Bronchial epithelial cell (primary cell): ENCODE measurements around the gene NUP107. TPM values are rescaled to one million over a fixed set of nuclear protein-coding genes. Genes with fewer than 3 reads are reported as not detected.
A peak's percentile ranks its signal among the peaks of the same experiment; 100 is the strongest.
"Not testable (repeated sequence)": the region's sequence is repeated elsewhere in the genome, so short reads cannot be mapped to it uniquely, and the experiment has no call there.

Source experiments
- DNase-seq: peaks from one replicate; pipeline ENCODE4 v3.0.0-alpha.2; 2010; ENCODE audit warnings: low read depth
- FAIRE-seq: peaks from 2 replicates; lab custom pipeline; 2011; peaks lifted over from hg19 to GRCh38; lab: Jason Lieb, UNC
- H3K27me3 ChIP-seq: 2 replicates; pipeline ENCODE4 v1.5.1; 2011; ENCODE audit warnings: low read length; ENCODE audit not compliant: control insufficient read depth, insufficient read depth
- H3K36me3 ChIP-seq: 2 replicates; pipeline ENCODE4 v1.5.1; 2011; ENCODE audit warnings: low read length; ENCODE audit not compliant: control insufficient read depth, insufficient read depth
- H3K4me3 ChIP-seq: 2 replicates; pipeline ENCODE4 v1.5.1; 2011; ENCODE audit warnings: mild to moderate bottlenecking, low read depth, low read length, control low read depth
- CTCF ChIP-seq: IDR thresholded peaks from 2 replicates; pipeline ENCODE4 v1.5.1; 2011; ENCODE audit warnings: mild to moderate bottlenecking, moderate library complexity, low read length, control low read depth, inconsistent platforms; ENCODE audit not compliant: insufficient read depth, severe bottlenecking
- total RNA-seq: library from RNA; depleted of rRNA; stranded (reverse); fragments of >200 nt; gene quantifications from 2 replicates; pipeline ENCODE4 v1.2.1, GENCODE V29; 2014

Gene NUP107
- total RNA-seq, 1 donor from 2014 or later = 28.7 TPM

GRCh38 chr12:68671179-68671578, 15.6 kb upstream of the NUP107 start:
- no peak for TF ChIP-seq CTCF
- FAIRE-seq = no peak
- Histone ChIP-seq H3K4me3 (no peak overlapping the region), H3K27me3 (no peaks in the 10 kb centered on the region), H3K36me3 (no peaks in the 10 kb centered on the region)
- DNase-seq = no peak

GRCh38 chr12:68673788-68674187, 13.0 kb upstream of the NUP107 start:
- no peak for FAIRE-seq
- Histone ChIP-seq H3K4me3 (no peak overlapping the region), H3K36me3 (no peaks in the 10 kb centered on the region), H3K27me3 (no peaks in the 10 kb centered on the region)
- no peak for TF ChIP-seq CTCF
- DNase-seq = no peak

GRCh38 chr12:68674376-68674775, 12.4 kb upstream of the NUP107 start:
- Histone ChIP-seq H3K27me3 (no peaks in the 10 kb centered on the region), H3K36me3 (no peaks in the 10 kb centered on the region), H3K4me3 (no peak overlapping the region)
- DNase-seq = no peak
- FAIRE-seq = no peak
- no peak for TF ChIP-seq CTCF

- TF ChIP-seq CTCF = no peak
Observed at GRCh38 chr12:68675101-68675842, 11.5 kb upstream of the NUP107 start.

GRCh38 chr12:68676854-68677253, 9.9 kb upstream of the NUP107 start:
- FAIRE-seq = not testable (repeated sequence)

More at GRCh38 chr12:68675101-68675842, 11.5 kb upstream of the NUP107 start:
- FAIRE-seq (no peak), DNase-seq (no peak)
- H3K27me3 ChIP-seq = no peaks in the 10 kb centered on the region
- H3K4me3 ChIP-seq = no peak overlapping the region
- H3K36me3 ChIP-seq = no peaks in the 10 kb centered on the region

GRCh38 chr12:68686262-68686594, 550 bp upstream of the NUP107 start:
- Histone ChIP-seq H3K4me3 (peak overlapping the region; percentile 67), H3K27me3 (no peaks in the 10 kb centered on the region), H3K36me3 (no peaks in the 10 kb centered on the region)
- FAIRE-seq (no peak), DNase-seq (peak; percentile 4)
- no peak for TF ChIP-seq CTCF

More at GRCh38 chr12:68676854-68677253, 9.9 kb upstream of the NUP107 start:
- H3K4me3 ChIP-seq, H3K27me3 ChIP-seq, DNase-seq, H3K36me3 ChIP-seq: not testable (repeated sequence)
